Lung microvascular endothelial cell (primary cell): Measurements from ENCODE around the gene KCND1. TPM values are rescaled to one million over a fixed set of nuclear protein-coding genes. Genes with fewer than 3 reads are reported as not detected.

Source experiments
- DNase-seq, 2 donors: peaks; one replicate each; pipeline versions ENCODE4 v3.0.0 to v3.0.0-alpha.2; 2010; ENCODE audit warnings: low read depth in 2 of 2
- total RNA-seq: library from RNA; depleted of rRNA; stranded (reverse); fragments of >200 nt; gene quantifications from 2 replicates; pipeline ENCODE4 v1.2.1, GENCODE V29; 2014

The KCND1 gene
- total RNA-seq, 1 donor from 2014 or later = 0.20 TPM

- DNase-seq = no peak
Measured at GRCh38 chrX:48975041-48975440, 3.4 kb upstream of the KCND1 start.

GRCh38 chrX:48974574-48974973 is 2.9 kb upstream of the KCND1 start:
- no peak for DNase-seq

GRCh38 chrX:48974033-48974432 is 2.4 kb upstream of the KCND1 start:
- no peak for DNase-seq

GRCh38 chrX:48972220-48973164 is 848 bp upstream of the KCND1 start:
- peak; percentile 49 to 58 for DNase-seq

- DNase-seq = no peak
Measured at GRCh38 chrX:48969471-48969870, 2.2 kb downstream of the KCND1 start.

GRCh38 chrX:48968377-48968776 is 3.3 kb downstream of the KCND1 start:
- no peak for DNase-seq

- no peak for DNase-seq
Measured at GRCh38 chrX:48966796-48967579, 4.7 kb downstream of the KCND1 start.

GRCh38 chrX:48965959-48966358 is 5.7 kb downstream of the KCND1 start:
- no peak for DNase-seq

GRCh38 chrX:48961585-48962091 is 10.0 kb downstream of the KCND1 start:
- peak in 1 of 2 donors; percentile 34 for DNase-seq

GRCh38 chrX:48960291-48960690 is 11.4 kb downstream of the KCND1 start:
- DNase-seq = no peak

GRCh38 chrX:48958635-48959094 is 13.0 kb downstream of the KCND1 start:
- DNase-seq = peak; percentile 53

- DNase-seq = peak; percentile 98 to 99
Measured at GRCh38 chrX:48957827-48958634, 13.6 kb downstream of the KCND1 start.

GRCh38 chrX:48957477-48957826 is 14.2 kb downstream of the KCND1 start, which contains the start of gene OTUD5:
OTUD5 (minus strand) TSS chrX:48957607; CDS start chrX:48957570, 37 bp downstream.
- DNase-seq = no peak

GRCh38 chrX:48956728-48957414 is 14.8 kb downstream of the KCND1 start:
- DNase-seq = peak; percentile 40 to 49

- DNase-seq = no peak
Measured at GRCh38 chrX:48948589-48948988, 23.1 kb downstream of the KCND1 start.

- DNase-seq = peak; percentile 57 to 69
Measured at GRCh38 chrX:48945517-48946348, 25.9 kb downstream of the KCND1 start.

- DNase-seq = no peak
Measured at GRCh38 chrX:48942895-48943294, 28.7 kb downstream of the KCND1 start.

GRCh38 chrX:48940404-48940955 is 31.2 kb downstream of the KCND1 start:
- no peak for DNase-seq

GRCh38 chrX:48939524-48940228 is 32.0 kb downstream of the KCND1 start:
- DNase-seq = no peak
